SU-DHL-6 (cell line): ENCODE data around the gene MAP3K20.

Source experiments
- EZH2phosphoT487 ChIP-seq: fragments of 200-600 bp; sonication (generic), shearing (Covaris generic); conservative IDR thresholded peaks from 2 replicates; pipeline ENCODE4 v1.6.1; 2018; ENCODE audit warnings: mild to moderate bottlenecking, antibody characterized with exemption, low read length, moderate library complexity, mixed read lengths
- TF ChIP-seq, protein P1 (sequence below): fragments of 200-600 bp; sonication (generic); IDR thresholded peaks from one replicate; pipeline ENCODE4 v1.5.1; 2017; ENCODE audit warnings: antibody characterized with exemption, mild to moderate bottlenecking, low read length, moderate library complexity; ENCODE audit not compliant: insufficient read depth, poor library complexity, severe bottlenecking

DNA sequence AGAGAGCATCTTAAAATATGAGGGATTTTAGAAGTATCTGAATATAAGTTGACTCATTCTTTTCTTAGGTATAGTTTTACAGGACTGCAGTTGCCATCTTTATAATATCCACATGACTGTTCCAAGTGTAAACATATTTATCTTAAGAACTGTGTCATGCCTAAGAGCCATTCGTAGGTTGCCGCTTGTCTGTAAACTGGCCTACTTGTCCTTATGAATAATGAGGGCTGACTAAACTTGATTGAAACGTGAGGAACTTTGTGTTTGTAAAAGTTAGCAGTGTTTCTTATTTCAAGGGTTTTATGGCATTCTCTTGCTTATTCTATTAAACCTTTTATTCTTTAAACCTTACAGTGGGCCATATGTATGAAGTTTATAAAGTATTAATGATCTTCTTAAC lies 99.6 kb downstream of the MAP3K20 start:
- TF ChIP-seq, protein P1, sequence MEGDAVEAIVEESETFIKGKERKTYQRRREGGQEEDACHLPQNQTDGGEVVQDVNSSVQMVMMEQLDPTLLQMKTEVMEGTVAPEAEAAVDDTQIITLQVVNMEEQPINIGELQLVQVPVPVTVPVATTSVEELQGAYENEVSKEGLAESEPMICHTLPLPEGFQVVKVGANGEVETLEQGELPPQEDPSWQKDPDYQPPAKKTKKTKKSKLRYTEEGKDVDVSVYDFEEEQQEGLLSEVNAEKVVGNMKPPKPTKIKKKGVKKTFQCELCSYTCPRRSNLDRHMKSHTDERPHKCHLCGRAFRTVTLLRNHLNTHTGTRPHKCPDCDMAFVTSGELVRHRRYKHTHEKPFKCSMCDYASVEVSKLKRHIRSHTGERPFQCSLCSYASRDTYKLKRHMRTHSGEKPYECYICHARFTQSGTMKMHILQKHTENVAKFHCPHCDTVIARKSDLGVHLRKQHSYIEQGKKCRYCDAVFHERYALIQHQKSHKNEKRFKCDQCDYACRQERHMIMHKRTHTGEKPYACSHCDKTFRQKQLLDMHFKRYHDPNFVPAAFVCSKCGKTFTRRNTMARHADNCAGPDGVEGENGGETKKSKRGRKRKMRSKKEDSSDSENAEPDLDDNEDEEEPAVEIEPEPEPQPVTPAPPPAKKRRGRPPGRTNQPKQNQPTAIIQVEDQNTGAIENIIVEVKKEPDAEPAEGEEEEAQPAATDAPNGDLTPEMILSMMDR, result no peak
- no peak for TF ChIP-seq EZH2phosphoT487
